GM03348 (cell line): ENCODE measurements around the gene NEUROD6.
A peak's percentile ranks its signal among the peaks of the same experiment; 100 is the strongest.

Experiments used
- DNase-seq: peaks from one replicate; pipeline ENCODE4 v3.0.0; 2012; ENCODE audit warnings: low spot score

Gene NEUROD6

GRCh38 chr7:31340603-31341002 is at the start of gene NEUROD6:
NEUROD6 (minus strand) TSS chr7:31340726; CDS start chr7:31339268, 1,458 bp downstream.
- DNase-seq, result no peak

DNA sequence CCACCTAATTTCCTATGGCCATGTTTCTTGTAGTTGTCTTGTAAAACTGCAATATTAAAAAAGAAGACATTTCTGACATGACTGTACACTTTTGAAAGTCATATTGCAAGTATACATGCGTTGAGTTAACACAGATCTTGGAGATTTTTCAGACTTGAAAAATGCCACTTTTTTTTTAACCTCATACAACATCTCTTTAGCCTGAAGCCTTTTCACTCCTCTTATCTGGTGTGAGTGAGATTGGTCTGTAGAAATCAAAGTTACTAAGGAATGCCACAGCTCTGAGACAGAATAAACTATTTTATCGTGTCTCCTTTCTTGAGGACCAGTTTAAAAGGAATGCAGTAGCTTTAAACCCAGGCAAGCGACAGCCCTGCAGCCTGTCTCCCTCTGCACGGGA is 43.9 kb upstream of the NEUROD6 start:
- DNase-seq, result no peak

GRCh38 chr7:31382722-31383121 is 42.2 kb upstream of the NEUROD6 start:
- no peak for DNase-seq

GRCh38 chr7:31373337-31374289 is 33.1 kb upstream of the NEUROD6 start:
- DNase-seq, result peak; percentile 72

- no peak for DNase-seq
These were observed 31.9 kb upstream of the NEUROD6 start for GRCh38 chr7:31372231-31372959.

- no peak for DNase-seq
These were observed 31.1 kb upstream of the NEUROD6 start for GRCh38 chr7:31371621-31372020.

- DNase-seq, result no peak
These were observed 30.1 kb upstream of the NEUROD6 start for GRCh38 chr7:31370609-31371008.

- no peak for DNase-seq
These were observed 28.1 kb upstream of the NEUROD6 start for GRCh38 chr7:31368620-31369019.

- no peak for DNase-seq
These were observed 23.0 kb upstream of the NEUROD6 start for GRCh38 chr7:31363496-31363895.

- no peak for DNase-seq
These were observed 22.5 kb upstream of the NEUROD6 start for GRCh38 chr7:31363051-31363450.

DNA sequence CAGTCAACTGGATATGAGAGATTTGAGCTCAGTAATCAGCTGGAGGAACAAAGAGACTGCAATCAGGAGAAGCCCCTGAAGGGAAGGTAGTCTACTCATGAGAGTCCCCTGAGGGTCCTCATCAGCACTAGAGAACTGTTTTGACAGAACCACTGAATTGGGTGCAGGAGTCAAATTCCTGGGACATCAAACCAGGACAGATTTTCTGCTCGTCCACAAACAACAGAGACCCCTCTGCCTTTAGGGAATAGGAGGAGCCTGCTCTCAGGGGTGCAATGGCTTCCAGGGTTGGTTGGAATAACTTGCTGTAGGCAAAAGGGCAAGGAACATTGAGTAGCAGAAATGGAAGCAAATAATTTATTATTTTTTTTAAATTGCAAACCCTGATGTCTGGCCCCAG is 21.9 kb upstream of the NEUROD6 start:
- no peak for DNase-seq

- DNase-seq, result no peak
These were observed 17.9 kb upstream of the NEUROD6 start for GRCh38 chr7:31358467-31358866.

GRCh38 chr7:31345421-31345820 is 4.9 kb upstream of the NEUROD6 start:
- no peak for DNase-seq

- no peak for DNase-seq
These were observed 3.2 kb upstream of the NEUROD6 start for GRCh38 chr7:31343516-31344305.

GRCh38 chr7:31341141-31341540 is 615 bp upstream of the NEUROD6 start:
- DNase-seq, result no peak

- DNase-seq, result no peak
These were observed 475 bp downstream of the NEUROD6 start for GRCh38 chr7:31340051-31340450.

GRCh38 chr7:31338706-31339105 is 1.8 kb downstream of the NEUROD6 start:
- DNase-seq, result no peak

DNA sequence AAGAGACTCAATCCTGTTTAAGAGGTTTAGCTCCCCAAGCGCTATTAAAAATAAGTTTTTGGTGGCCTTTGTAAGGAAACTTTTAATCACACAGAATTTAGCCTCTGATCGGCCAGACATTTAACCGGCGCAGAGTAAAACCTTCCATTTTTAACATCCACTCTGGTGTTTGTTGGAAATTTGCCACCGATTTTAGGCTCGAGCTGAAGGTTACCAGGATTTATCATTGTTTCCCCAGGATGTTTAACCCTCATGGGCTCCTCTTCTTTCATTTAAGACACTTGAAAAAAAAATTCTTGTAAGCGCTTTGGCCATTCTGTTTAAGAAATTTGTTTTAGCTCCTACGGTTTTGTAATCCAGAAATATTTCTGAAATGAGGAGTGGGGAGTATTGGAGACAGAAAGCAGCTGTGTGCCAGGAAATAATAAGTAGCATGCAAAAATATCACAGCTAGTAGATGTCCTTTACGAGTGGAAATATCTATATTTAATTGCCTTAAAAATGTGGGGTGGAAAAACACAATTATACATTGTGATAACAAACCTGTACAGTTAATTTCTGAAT is 3.4 kb downstream of the NEUROD6 start:
- no peak for DNase-seq

DNA sequence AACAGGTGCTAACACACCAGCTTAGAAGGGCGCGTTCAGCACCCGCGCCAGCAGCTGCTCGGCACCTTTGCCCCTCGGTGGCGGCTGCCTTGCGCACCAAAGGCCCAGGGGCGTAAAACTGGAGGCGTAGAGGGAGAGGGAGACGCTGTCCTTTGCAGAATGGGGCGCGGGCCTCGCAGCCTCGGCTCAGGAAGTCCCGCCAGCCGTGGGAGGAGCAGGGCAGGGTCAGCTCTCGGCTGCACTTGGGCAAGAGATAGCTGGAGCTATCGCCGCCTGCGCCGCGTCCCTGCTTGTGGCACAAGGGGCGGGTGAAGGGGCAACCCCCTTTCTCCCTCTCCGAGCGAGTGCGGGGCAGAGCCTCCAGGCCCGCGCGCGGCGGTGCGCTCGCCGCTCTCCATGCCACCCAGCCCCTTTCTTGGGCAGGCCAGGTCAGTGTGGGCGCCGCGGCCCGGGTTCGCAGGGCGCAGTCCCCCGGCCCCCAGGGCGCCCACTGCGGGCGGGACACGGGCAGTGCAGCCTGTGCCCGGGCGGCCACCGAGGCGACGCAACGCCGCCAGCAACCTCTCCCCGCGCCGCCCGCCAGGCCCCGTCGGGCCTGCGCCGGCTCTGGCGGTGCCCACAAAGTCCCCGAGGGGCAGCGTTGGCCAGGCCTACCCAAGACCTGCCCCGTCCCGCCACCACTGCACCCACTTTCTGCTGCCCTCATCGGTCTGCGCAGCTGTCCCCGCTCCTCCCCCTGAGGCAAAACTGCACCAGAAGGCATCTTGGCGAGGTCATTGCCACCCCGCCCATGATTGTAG is 4.1 kb downstream of the NEUROD6 start:
- peak; percentile 5 for DNase-seq

- DNase-seq, result no peak
These were observed 4.7 kb downstream of the NEUROD6 start for GRCh38 chr7:31335884-31336201.

GRCh38 chr7:31335161-31335856 is 5.2 kb downstream of the NEUROD6 start:
- DNase-seq, result no peak
